ENCODE results near the gene AUNIP.

GRCh38 chr1:25870614-25871013 lies 11.4 kb upstream of the AUNIP start:
- TF ChIP-seq CTCF (conservative IDR thresholded peaks at IDR 0.05 in 1 of 2, IDR thresholded peaks at IDR 0.05 in 1 of 2; ENCODE audit: low read depth in 1 of 2, low read length in 2 of 2), result no peak
- TF ChIP-seq EZH2 (IDR thresholded peaks at IDR 0.05; ENCODE audit: low read length, missing control alignments), result no peak
